ENCODE data around the gene ABLIM2. TPM values are rescaled to one million over a fixed set of nuclear protein-coding genes. Genes with fewer than 3 reads are reported as not detected.

ABLIM2 gene
- total RNA-seq, 1 donor from 2014 or later, result 3.5 TPM

DNA sequence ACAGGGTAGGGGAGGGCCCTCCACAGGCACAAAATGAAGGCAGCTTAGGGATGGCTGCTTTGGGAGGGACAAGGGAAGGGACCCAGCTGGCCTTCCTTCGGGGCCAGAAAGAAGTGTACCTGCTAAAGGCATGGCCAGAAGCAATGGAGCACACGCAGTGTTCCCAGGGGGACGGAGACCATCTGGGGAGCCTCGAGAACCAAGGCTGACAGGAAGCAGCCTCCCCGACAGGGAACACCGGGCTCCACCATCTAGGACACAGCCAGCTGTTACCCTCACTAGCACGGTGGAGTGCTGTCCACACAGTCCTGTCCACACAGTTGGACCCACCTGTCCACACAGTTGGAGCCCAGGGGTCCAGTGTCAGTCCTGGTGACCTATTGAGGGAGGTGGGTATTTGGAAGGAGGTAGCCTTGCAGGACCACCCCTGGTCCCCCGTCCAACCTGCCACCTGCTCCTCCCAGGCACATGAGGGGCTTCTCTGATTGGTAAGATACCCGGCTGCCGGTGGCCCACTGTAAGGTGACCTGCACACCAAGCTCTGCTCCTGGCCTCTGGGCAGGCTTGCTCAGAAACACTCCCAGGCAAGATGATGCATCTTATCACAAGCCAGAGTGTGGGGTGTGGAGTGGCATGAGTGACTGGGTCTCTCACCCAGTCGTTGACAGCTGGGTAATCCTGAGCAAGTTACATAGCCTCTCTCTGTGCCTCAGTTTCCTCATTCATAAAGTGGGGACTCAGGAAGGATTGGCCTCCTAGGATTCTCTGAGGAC lies 198.4 kb downstream of the ABLIM2 start:
- peak overlapping the region; percentile 98 for H3K27ac Mint-ChIP-seq
- no peak overlapping the region for H3K4me3 Mint-ChIP-seq
- no peak for DNase-seq (ENCODE audit: low spot score in 2 of 2, unreplicated experiment in 2 of 2)
- no peaks in the 10 kb centered on the region for H3K27me3 Mint-ChIP-seq (ENCODE audit: low read depth)
- TF ChIP-seq CTCF (IDR thresholded peaks at IDR 0.05; ENCODE audit: unreplicated experiment), result no peak
- peaks cover 58% of the 10 kb centered on the region for H3K4me1 Mint-ChIP-seq
- H3K9me3 Mint-ChIP-seq, result no peaks in the 10 kb centered on the region
- H3K36me3 Mint-ChIP-seq, result no peaks in the 10 kb centered on the region

GRCh38 chr4:7959078-7959477 lies 199.5 kb downstream of the ABLIM2 start:
- Mint-ChIP-seq H3K9me3 (no peaks in the 10 kb centered on the region), H3K4me3 (no peak overlapping the region), H3K27ac (peak overlapping the region; percentile 84), H3K27me3 (ENCODE audit: low read depth) (no peaks in the 10 kb centered on the region), H3K36me3 (no peaks in the 10 kb centered on the region), H3K4me1 (peaks cover 50% of the 10 kb centered on the region)
- no peak for TF ChIP-seq CTCF (IDR thresholded peaks at IDR 0.05; ENCODE audit: unreplicated experiment)
- DNase-seq (ENCODE audit: low spot score in 2 of 2, unreplicated experiment in 2 of 2), result no peak

- H3K27ac Mint-ChIP-seq, result peak overlapping the region; percentile 74
- H3K9me3 Mint-ChIP-seq, result peaks cover 7% of the 10 kb centered on the region
- DNase-seq (ENCODE audit: low spot score in 2 of 2, unreplicated experiment in 2 of 2), result no peak
- no peak overlapping the region for H3K4me3 Mint-ChIP-seq
- no peaks in the 10 kb centered on the region for H3K27me3 Mint-ChIP-seq (ENCODE audit: low read depth)
- H3K36me3 Mint-ChIP-seq, result peaks cover 2% of the 10 kb centered on the region
- H3K4me1 Mint-ChIP-seq, result peaks cover 39% of the 10 kb centered on the region
- TF ChIP-seq CTCF (IDR thresholded peaks at IDR 0.05; ENCODE audit: unreplicated experiment), result no peak
Measured at GRCh38 chr4:7956934-7957656, 201.5 kb downstream of the ABLIM2 start.

- Mint-ChIP-seq H3K27me3 (ENCODE audit: low read depth) (no peaks in the 10 kb centered on the region), H3K36me3 (peaks cover 8% of the 10 kb centered on the region), H3K4me3 (no peak overlapping the region), H3K4me1 (peaks cover 39% of the 10 kb centered on the region), H3K9me3 (peaks cover 14% of the 10 kb centered on the region), H3K27ac (peak overlapping the region; percentile 74)
- no peak for DNase-seq (ENCODE audit: low spot score in 2 of 2, unreplicated experiment in 2 of 2)
- TF ChIP-seq CTCF (IDR thresholded peaks at IDR 0.05; ENCODE audit: unreplicated experiment), result no peak
Measured at GRCh38 chr4:7956270-7956808, 202.3 kb downstream of the ABLIM2 start.

DNA sequence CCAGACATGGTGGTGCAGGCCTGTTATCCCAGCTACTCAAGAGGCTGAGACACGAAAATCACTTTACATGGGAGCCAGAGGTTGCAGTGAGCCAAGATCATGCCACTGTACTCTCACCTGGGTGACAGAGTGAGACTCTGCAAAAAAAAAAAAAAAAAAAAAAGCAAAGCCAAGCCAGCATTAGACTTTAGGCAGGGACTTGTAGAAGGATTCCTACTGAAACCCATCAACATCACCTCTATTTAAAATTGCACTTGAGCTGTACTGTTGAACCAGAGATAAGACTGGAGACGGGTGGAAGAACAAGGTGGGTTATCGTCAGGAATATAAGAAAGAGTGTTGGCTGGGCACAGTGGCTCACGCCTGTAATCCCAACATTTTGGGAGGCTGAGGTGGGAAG lies 203.2 kb downstream of the ABLIM2 start:
- Mint-ChIP-seq H3K36me3 (peaks cover 10% of the 10 kb centered on the region), H3K4me3 (no peak overlapping the region), H3K4me1 (peaks cover 30% of the 10 kb centered on the region), H3K9me3 (peaks cover 18% of the 10 kb centered on the region), H3K27me3 (ENCODE audit: low read depth) (no peaks in the 10 kb centered on the region), H3K27ac (peak overlapping the region; percentile 43)
- no peak for DNase-seq (ENCODE audit: low spot score in 2 of 2, unreplicated experiment in 2 of 2)
- no peak for TF ChIP-seq CTCF (IDR thresholded peaks at IDR 0.05; ENCODE audit: unreplicated experiment)

Data from mesothelial cell of epicardium (in vitro differentiated cells).